DOHH2 (cell line): ENCODE results near the gene KRTAP22-2.

ENCODE experiments used
- H3F3A ChIP-seq: fragments of 200-600 bp; sonication (generic), shearing (Covaris generic); 2 replicates; pipeline ENCODE4 v1.6.0; 2016; ENCODE audit warnings: antibody characterized with exemption, mild to moderate bottlenecking; ENCODE audit not compliant: control insufficient read depth, insufficient read depth
- H3K27ac ChIP-seq: fragments of 200-600 bp; sonication (generic); 2 replicates; pipeline ENCODE4 v1.5.1; 2014; ENCODE audit warnings: low read depth, mild to moderate bottlenecking, low read length, moderate library complexity
- H3K27me3 ChIP-seq: fragments of 200-600 bp; sonication (generic); 2 replicates; pipeline ENCODE4 v1.6.1; 2014; ENCODE audit warnings: mild to moderate bottlenecking, low read length, mixed read lengths; ENCODE audit not compliant: control insufficient read depth
- H3K36me3 ChIP-seq: fragments of 200-600 bp; sonication (generic); 2 replicates; pipeline ENCODE4 v1.6.1; 2014; ENCODE audit warnings: mild to moderate bottlenecking, low read length, moderate library complexity, mixed read lengths; ENCODE audit not compliant: control insufficient read depth
- H3K4me1 ChIP-seq: fragments of 200-600 bp; sonication (generic); 2 replicates; pipeline ENCODE4 v1.6.1; 2014; ENCODE audit warnings: mild to moderate bottlenecking, low read length, mixed read lengths; ENCODE audit not compliant: control insufficient read depth
- H3K4me2 ChIP-seq: fragments of 200-600 bp; sonication (generic); 2 replicates; pipeline ENCODE4 v1.6.0; 2014; ENCODE audit warnings: mild to moderate bottlenecking, low read length, moderate library complexity
- H3K4me3 ChIP-seq: fragments of 200-600 bp; sonication (generic); 2 replicates; pipeline ENCODE4 v1.5.1; 2014; ENCODE audit warnings: mild to moderate bottlenecking, low read length, mixed read lengths
- H3K79me2 ChIP-seq: fragments of 200-600 bp; sonication (generic); 2 replicates; pipeline ENCODE4 v1.6.1; 2014; ENCODE audit warnings: mild to moderate bottlenecking, low read length, mixed read lengths; ENCODE audit not compliant: control insufficient read depth
- H3K9me2 ChIP-seq: fragments of 200-600 bp; sonication (generic); replicated peaks from 2 replicates; pipeline ENCODE4 v1.6.1; 2014; ENCODE audit warnings: mild to moderate bottlenecking, low read length, mixed read lengths; ENCODE audit not compliant: control insufficient read depth
- H3K9me3 ChIP-seq: fragments of 200-600 bp; sonication (generic); 2 replicates; pipeline ENCODE4 v1.6.1; 2014; ENCODE audit warnings: antibody characterized with exemption, low read length, mixed read lengths; ENCODE audit not compliant: control insufficient read depth, insufficient read depth
- H4K20me1 ChIP-seq: fragments of 200-600 bp; sonication (generic); 2 replicates; pipeline ENCODE4 v1.6.0; 2014; ENCODE audit warnings: low read depth, mild to moderate bottlenecking, antibody characterized with exemption, low read length, moderate library complexity; ENCODE audit not compliant: control insufficient read depth, insufficient read depth
- CTCF ChIP-seq: fragments of 200-600 bp; sonication (generic); IDR thresholded peaks from one replicate; pipeline ENCODE4 v1.5.1; 2014; ENCODE audit warnings: antibody characterized with exemption, mild to moderate bottlenecking, low read depth, low read length; ENCODE audit not compliant: poor library complexity, severe bottlenecking
- EZH2phosphoT487 ChIP-seq: fragments of 200-600 bp; sonication (generic); IDR thresholded peaks from 2 replicates; pipeline ENCODE4 v1.6.1; 2017; ENCODE audit warnings: borderline replicate concordance, mild to moderate bottlenecking, antibody characterized with exemption, low read length, moderate library complexity, mixed read lengths

The KRTAP22-2 gene

GRCh38 chr21:30541764-30542163 is 48.4 kb downstream of the KRTAP22-2 start, which contains the start of gene KRTAP19-6:
KRTAP19-6 (minus strand) TSS chr21:30541864; CDS start chr21:30541833, 31 bp downstream.
- Histone ChIP-seq H3F3A (no peaks in the 10 kb centered on the region), H3K4me3 (no peak within 1 kb of the TSS), H3K27ac (no peak within 1 kb of the TSS), H3K9me2 (no peaks in the 10 kb centered on the region), H3K36me3 (no peaks in the 10 kb centered on the region), H3K27me3 (no peaks in the 10 kb centered on the region), H3K9me3 (no peaks in the 10 kb centered on the region), H3K4me1 (no peaks in the 10 kb centered on the region), H4K20me1 (no peaks in the 10 kb centered on the region), H3K4me2 (no peak within 1 kb of the TSS), H3K79me2 (no peaks in the 10 kb centered on the region)
- TF ChIP-seq CTCF (no peak), EZH2phosphoT487 (no peak)
